Activated naive CD8-positive, alpha-beta T cell treated with anti-CD3 and anti-CD28 coated beads, Interleukin-2, amount 10 ng/mL, durations not matched to agents 7 days and 5 days (primary cell): ENCODE results near the gene PRKCA. TPM values are rescaled to one million over a fixed set of nuclear protein-coding genes. Genes with fewer than 3 reads are reported as not detected.

ENCODE experiments used
- ATAC-seq: fragments of 150-1000 bp; cut with Tn5 transposase; one replicate; pipeline ENCODE4 v1.10.0; 2021; ENCODE audit warnings: low read depth, moderate library complexity
- POLR2A ChIA-PET: fragments of 350-600 bp; sonication (Branson Sonifier 250); formaldehyde crosslinking; loops from one replicate; lab custom pipeline; 2021; ENCODE audit warnings: antibody characterized with exemption; lab: Charles Lee
- DNase-seq: peaks from one replicate; pipeline ENCODE4 v3.0.0; 2021
- H3K27ac Mint-ChIP-seq: one replicate; pipeline ENCODE4 v1.8.0; 2022; ENCODE audit warnings: mild to moderate bottlenecking, mixed read lengths
- H3K27me3 Mint-ChIP-seq: one replicate; pipeline ENCODE4 v1.8.0; 2022; ENCODE audit warnings: mild to moderate bottlenecking, moderate library complexity, mixed read lengths
- H3K36me3 Mint-ChIP-seq: one replicate; pipeline ENCODE4 v1.8.0; 2021; ENCODE audit warnings: mild to moderate bottlenecking, mixed read lengths
- H3K4me1 Mint-ChIP-seq: one replicate; pipeline ENCODE4 v1.8.0; 2021; ENCODE audit warnings: mixed read lengths
- H3K4me3 Mint-ChIP-seq: one replicate; pipeline ENCODE4 v1.8.0; 2022; ENCODE audit warnings: mild to moderate bottlenecking, moderate library complexity, mixed read lengths
- H3K9me3 Mint-ChIP-seq: one replicate; pipeline ENCODE4 v1.8.0; 2021; ENCODE audit warnings: mixed read lengths
- total RNA-seq, 2 experiments: library from RNA; stranded (reverse); gene quantifications; one replicate each; pipeline ENCODE4 v1.2.3, GENCODE V29; 2021

PRKCA gene
- total RNA-seq, 2 experiments from 2014 or later, result 66.1 to 66.5 TPM

- Mint-ChIP-seq H3K27me3 (peaks cover 2% of the 10 kb centered on the region), H3K27ac (no peak overlapping the region), H3K36me3 (peaks cover 5% of the 10 kb centered on the region), H3K4me3 (peak overlapping the region; percentile 93), H3K4me1 (peaks cover 34% of the 10 kb centered on the region), H3K9me3 (peaks cover 2% of the 10 kb centered on the region)
- DNase-seq, result no peak
- POLR2A ChIA-PET, result interaction anchor here (1.5 kb wide), 1 partner anchor 31 kb away, joined by 4 read pairs; no protein-coding TSS in a partner anchor
- no peak for ATAC-seq
Measured at GRCh38 chr17:66300956-66301355, 1.5 kb upstream of the PRKCA start.

GRCh38 chr17:66301367-66301863 lies 998 bp upstream of the PRKCA start:
- Mint-ChIP-seq H3K27ac (peak overlapping the region; percentile 92), H3K27me3 (peaks cover 2% of the 10 kb centered on the region), H3K9me3 (peaks cover 2% of the 10 kb centered on the region), H3K4me3 (peak overlapping the region; percentile 93), H3K4me1 (peaks cover 36% of the 10 kb centered on the region), H3K36me3 (peaks cover 7% of the 10 kb centered on the region)
- ATAC-seq, result no peak
- POLR2A ChIA-PET, result interaction anchor here (1.5 kb wide), 1 partner anchor 30 kb away, joined by 4 read pairs; no protein-coding TSS in a partner anchor
- no peak for DNase-seq

GRCh38 chr17:66302761-66303626 lies 581 bp downstream of the PRKCA start:
- DNase-seq, result peak; percentile 74
- H3K9me3 Mint-ChIP-seq, result peaks cover 2% of the 10 kb centered on the region
- peaks cover 2% of the 10 kb centered on the region for H3K27me3 Mint-ChIP-seq
- ATAC-seq, result peak; percentile 30
- peaks cover 48% of the 10 kb centered on the region for H3K4me1 Mint-ChIP-seq
- H3K4me3 Mint-ChIP-seq, result peak overlapping the region; percentile 99
- H3K27ac Mint-ChIP-seq, result peak overlapping the region; percentile 95
- POLR2A ChIA-PET, result interaction anchor here (0.5 to 1.8 kb wide), 5 partner anchors 28 to 104 kb away, joined by 3 to 9 read pairs (median 3); no protein-coding TSS in a partner anchor
- H3K36me3 Mint-ChIP-seq, result peaks cover 21% of the 10 kb centered on the region

GRCh38 chr17:66304304-66305174 lies 2.1 kb downstream of the PRKCA start:
- DNase-seq, result no peak
- POLR2A ChIA-PET, result interaction anchor here (0.7 to 1.8 kb wide), 5 partner anchors 10 to 98 kb away, joined by 3 to 9 read pairs (median 3); no protein-coding TSS in a partner anchor
- peak overlapping the region; percentile 78 for H3K27ac Mint-ChIP-seq
- peak overlapping the region; percentile 99 for H3K4me3 Mint-ChIP-seq
- peak; percentile 20 for ATAC-seq
- peaks cover 57% of the 10 kb centered on the region for H3K4me1 Mint-ChIP-seq
- no peaks in the 10 kb centered on the region for H3K9me3 Mint-ChIP-seq
- H3K36me3 Mint-ChIP-seq, result peaks cover 33% of the 10 kb centered on the region
- peaks cover 2% of the 10 kb centered on the region for H3K27me3 Mint-ChIP-seq

GRCh38 chr17:66306446-66306845 lies 4.0 kb downstream of the PRKCA start:
- peaks cover 60% of the 10 kb centered on the region for H3K4me1 Mint-ChIP-seq
- H3K27me3 Mint-ChIP-seq, result no peaks in the 10 kb centered on the region
- ATAC-seq (no peak), DNase-seq (no peak)
- H3K9me3 Mint-ChIP-seq, result no peaks in the 10 kb centered on the region
- POLR2A ChIA-PET, result no interaction called here
- H3K4me3 Mint-ChIP-seq, result peak overlapping the region; percentile 83
- peaks cover 49% of the 10 kb centered on the region for H3K36me3 Mint-ChIP-seq
- peak overlapping the region; percentile 80 for H3K27ac Mint-ChIP-seq

GRCh38 chr17:66307257-66307656 lies 4.8 kb downstream of the PRKCA start:
- H3K27ac Mint-ChIP-seq, result peak overlapping the region; percentile 40
- POLR2A ChIA-PET, result no interaction called here
- H3K4me1 Mint-ChIP-seq, result peaks cover 62% of the 10 kb centered on the region
- DNase-seq, result no peak
- no peak for ATAC-seq
- H3K27me3 Mint-ChIP-seq, result no peaks in the 10 kb centered on the region
- no peaks in the 10 kb centered on the region for H3K9me3 Mint-ChIP-seq
- peaks cover 52% of the 10 kb centered on the region for H3K36me3 Mint-ChIP-seq
- peak overlapping the region; percentile 43 for H3K4me3 Mint-ChIP-seq

- H3K36me3 Mint-ChIP-seq, result peaks cover 54% of the 10 kb centered on the region
- H3K4me1 Mint-ChIP-seq, result peaks cover 72% of the 10 kb centered on the region
- ATAC-seq (no peak), DNase-seq (no peak)
- no peaks in the 10 kb centered on the region for H3K27me3 Mint-ChIP-seq
- H3K9me3 Mint-ChIP-seq, result no peaks in the 10 kb centered on the region
- H3K4me3 Mint-ChIP-seq, result no peak overlapping the region
- no peak overlapping the region for H3K27ac Mint-ChIP-seq
- POLR2A ChIA-PET, result no interaction called here
Measured at GRCh38 chr17:66308856-66309255, 6.4 kb downstream of the PRKCA start.

GRCh38 chr17:66309793-66310192 lies 7.4 kb downstream of the PRKCA start:
- Mint-ChIP-seq H3K4me1 (peaks cover 68% of the 10 kb centered on the region), H3K9me3 (no peaks in the 10 kb centered on the region), H3K27ac (peak overlapping the region; percentile 50), H3K27me3 (no peaks in the 10 kb centered on the region), H3K36me3 (peaks cover 55% of the 10 kb centered on the region), H3K4me3 (peak overlapping the region; percentile 29)
- DNase-seq (no peak), ATAC-seq (no peak)
- POLR2A ChIA-PET, result no interaction called here

- H3K27me3 Mint-ChIP-seq, result no peaks in the 10 kb centered on the region
- no peaks in the 10 kb centered on the region for H3K9me3 Mint-ChIP-seq
- peaks cover 58% of the 10 kb centered on the region for H3K36me3 Mint-ChIP-seq
- peaks cover 63% of the 10 kb centered on the region for H3K4me1 Mint-ChIP-seq
- POLR2A ChIA-PET, result no interaction called here
- no peak overlapping the region for H3K27ac Mint-ChIP-seq
- no peak overlapping the region for H3K4me3 Mint-ChIP-seq
- ATAC-seq (no peak), DNase-seq (no peak)
Measured at GRCh38 chr17:66310528-66311148, 8.2 kb downstream of the PRKCA start.

GRCh38 chr17:66312912-66313311 lies 10.5 kb downstream of the PRKCA start:
- peaks cover 56% of the 10 kb centered on the region for H3K4me1 Mint-ChIP-seq
- DNase-seq (no peak), ATAC-seq (no peak)
- no peak overlapping the region for H3K4me3 Mint-ChIP-seq
- no peaks in the 10 kb centered on the region for H3K27me3 Mint-ChIP-seq
- POLR2A ChIA-PET, result interaction anchor here (1.1 kb wide), 1 partner anchor 18 kb away, joined by 3 read pairs; no protein-coding TSS in a partner anchor
- peak overlapping the region; percentile 78 for H3K27ac Mint-ChIP-seq
- H3K36me3 Mint-ChIP-seq, result peaks cover 55% of the 10 kb centered on the region
- no peaks in the 10 kb centered on the region for H3K9me3 Mint-ChIP-seq

- peaks cover 54% of the 10 kb centered on the region for H3K4me1 Mint-ChIP-seq
- peaks cover under 1% of the 10 kb centered on the region for H3K9me3 Mint-ChIP-seq
- POLR2A ChIA-PET, result interaction anchor here (1.1 to 1.6 kb wide), 2 partner anchors 9 to 18 kb away, joined by 3 read pairs; no protein-coding TSS in a partner anchor
- no peak for ATAC-seq
- H3K4me3 Mint-ChIP-seq, result no peak overlapping the region
- H3K36me3 Mint-ChIP-seq, result peaks cover 55% of the 10 kb centered on the region
- peak overlapping the region; percentile 78 for H3K27ac Mint-ChIP-seq
- no peak for DNase-seq
- no peaks in the 10 kb centered on the region for H3K27me3 Mint-ChIP-seq
Measured at GRCh38 chr17:66313325-66313724, 10.9 kb downstream of the PRKCA start.

- Mint-ChIP-seq H3K36me3 (peaks cover 49% of the 10 kb centered on the region), H3K9me3 (peaks cover 2% of the 10 kb centered on the region), H3K4me1 (peaks cover 48% of the 10 kb centered on the region), H3K27ac (no peak overlapping the region), H3K27me3 (no peaks in the 10 kb centered on the region), H3K4me3 (no peak overlapping the region)
- ATAC-seq (no peak), DNase-seq (no peak)
- POLR2A ChIA-PET, result interaction anchor here (0.6 to 1.6 kb wide), 3 partner anchors 8 to 17 kb away, joined by 3 read pairs; no protein-coding TSS in a partner anchor
Measured at GRCh38 chr17:66313995-66314659, 11.7 kb downstream of the PRKCA start.
